GM18526 (cell line): ENCODE results near the gene DDT.
"Not testable (repeated sequence)": the region's sequence is repeated elsewhere in the genome, so short reads cannot be mapped to it uniquely, and the experiment has no call there.

Experiments used
- POLR2A ChIP-seq: IDR thresholded peaks from 3 replicates; pipeline ENCODE4 v1.6.1; 2011; ENCODE audit not compliant: insufficient read length; ENCODE audit errors: extremely low read depth

DDT gene

GRCh38 chr22:23974345-23974744 lies at the start of gene DDT:
DDT (minus strand) TSS chr22:23974441; CDS start chr22:23974414, 27 bp downstream.
- TF ChIP-seq POLR2A = not testable (repeated sequence)

GRCh38 chr22:24023204-24023789 lies 49.1 kb upstream of the DDT start:
- TF ChIP-seq POLR2A = no peak

GRCh38 chr22:24021304-24021703 lies 47.1 kb upstream of the DDT start:
- TF ChIP-seq POLR2A = no peak

GRCh38 chr22:24016156-24016555 lies 41.9 kb upstream of the DDT start:
- TF ChIP-seq POLR2A = no peak

GRCh38 chr22:24011735-24012068 lies 37.5 kb upstream of the DDT start:
- TF ChIP-seq POLR2A = no peak

- TF ChIP-seq POLR2A = no peak
Observed at GRCh38 chr22:24010018-24010391, 35.8 kb upstream of the DDT start.

GRCh38 chr22:24009227-24010017 lies 35.2 kb upstream of the DDT start:
- TF ChIP-seq POLR2A = no peak

- no peak for TF ChIP-seq POLR2A
Observed at GRCh38 chr22:24008381-24009226, 34.4 kb upstream of the DDT start.

- TF ChIP-seq POLR2A = no peak
Observed at GRCh38 chr22:24008022-24008283, 33.7 kb upstream of the DDT start.

- TF ChIP-seq POLR2A = no peak
Observed at GRCh38 chr22:24007253-24008021, 33.2 kb upstream of the DDT start.

- no peak for TF ChIP-seq POLR2A
Observed at GRCh38 chr22:24006914-24007214, 32.6 kb upstream of the DDT start.

- no peak for TF ChIP-seq POLR2A
Observed at GRCh38 chr22:24006207-24006913, 32.1 kb upstream of the DDT start.

GRCh38 chr22:24005201-24005600 lies 31.0 kb upstream of the DDT start, which contains the start of gene GSTT4:
GSTT4 (minus strand) TSS chr22:24005453; CDS start chr22:24005356, 97 bp downstream.
- TF ChIP-seq POLR2A = no peak

- no peak for TF ChIP-seq POLR2A
Observed at GRCh38 chr22:24003887-24004286, 29.6 kb upstream of the DDT start.

- TF ChIP-seq POLR2A = no peak
Observed at GRCh38 chr22:24002851-24003250, 28.6 kb upstream of the DDT start.
